Smooth muscle cell (in vitro differentiated cells): Measurements from ENCODE around the gene UGGT2. TPM values are rescaled to one million over a fixed set of nuclear protein-coding genes. Genes with fewer than 3 reads are reported as not detected.

Source experiments
- DNase-seq: peaks from one replicate; lab custom pipeline; 2025; ENCODE audit not compliant: unreplicated experiment; lab: John Stamatoyannopoulos, UW
- H2AFZ ChIP-seq: fragments of 200-600 bp; sonication (generic); 2 replicates; pipeline ENCODE4 v1.6.0; 2016; ENCODE audit warnings: antibody characterized with exemption, low read depth, mild to moderate bottlenecking
- H3F3A ChIP-seq: fragments of 200-600 bp; sonication (generic); 2 replicates; pipeline ENCODE4 v1.6.0; 2017; ENCODE audit warnings: antibody characterized with exemption, low read depth
- H3K27ac ChIP-seq: fragments of 200-600 bp; sonication (generic); 2 replicates; pipeline ENCODE4 v1.5.1; 2016; ENCODE audit warnings: low read depth, mild to moderate bottlenecking
- H3K27me3 ChIP-seq: fragments of 200-600 bp; sonication (generic); 2 replicates; pipeline ENCODE4 v1.6.1; 2016; ENCODE audit warnings: low read depth, mild to moderate bottlenecking
- H3K36me3 ChIP-seq: fragments of 200-600 bp; sonication (generic); 2 replicates; pipeline ENCODE4 v1.5.1; 2016; ENCODE audit warnings: low read depth
- H3K4me1 ChIP-seq: fragments of 200-600 bp; sonication (generic); 2 replicates; pipeline ENCODE4 v1.5.1; 2016; ENCODE audit warnings: low read depth
- H3K4me2 ChIP-seq: fragments of 200-600 bp; sonication (generic); 2 replicates; pipeline ENCODE4 v1.6.0; 2016; ENCODE audit warnings: mild to moderate bottlenecking
- H3K4me3 ChIP-seq: fragments of 200-600 bp; sonication (generic); 2 replicates; pipeline ENCODE4 v1.5.1; 2016; ENCODE audit warnings: mild to moderate bottlenecking
- H3K79me2 ChIP-seq: fragments of 200-600 bp; sonication (generic); 2 replicates; pipeline ENCODE4 v1.6.0; 2016; ENCODE audit warnings: low read depth, mild to moderate bottlenecking
- H3K9ac ChIP-seq: fragments of 200-600 bp; sonication (generic); 2 replicates; pipeline ENCODE4 v1.6.0; 2016; ENCODE audit warnings: low read depth
- H3K9me3 ChIP-seq: fragments of 200-600 bp; sonication (generic); replicated peaks from 2 replicates; pipeline ENCODE4 v1.5.1; 2016; ENCODE audit warnings: low read depth
- H4K20me1 ChIP-seq: fragments of 200-600 bp; sonication (generic); 2 replicates; pipeline ENCODE4 v1.6.0; 2016; ENCODE audit warnings: low read depth
- WGBS: methylation state at CpG from one replicate; pipeline ENCODE4 v1.1.7; 2016; ENCODE audit warnings: low lambda C conversion rate; 5-methylcytosine and 5-hydroxymethylcytosine counted together
- polyA plus RNA-seq: library from polyadenylated mRNA; unstranded; fragments of >200 nt; fragmentation: Nextera tagmentation; extraction: Ambion mirVana; gene quantifications from 2 replicates; pipeline ENCODE4 v1.2.1, GENCODE V29; 2016
- total RNA-seq: library from RNA; depleted of rRNA; stranded (reverse); fragments of >200 nt; gene quantifications from 2 replicates; pipeline ENCODE4 v1.2.3, GENCODE V29; 2014
- TF ChIP-seq, protein P1 (sequence below): fragments of 200-600 bp; sonication (generic); IDR thresholded peaks from 2 replicates; pipeline ENCODE4 v1.5.1; 2017; ENCODE audit warnings: borderline replicate concordance, mild to moderate bottlenecking, antibody characterized with exemption; ENCODE audit not compliant: insufficient read depth, poor library complexity, severe bottlenecking

The UGGT2 gene
- total and polyA plus RNA-seq, 2 experiments from 2014 or later = 27.4 to 67.2 TPM

GRCh38 chr13:96034662-96035061 lies 18.5 kb downstream of the UGGT2 start:
- peaks cover 92% of the 10 kb centered on the region for H4K20me1 ChIP-seq
- 99% methylated on average over 10 of the region's 10 CpGs for WGBS
- TF ChIP-seq, protein P1, sequence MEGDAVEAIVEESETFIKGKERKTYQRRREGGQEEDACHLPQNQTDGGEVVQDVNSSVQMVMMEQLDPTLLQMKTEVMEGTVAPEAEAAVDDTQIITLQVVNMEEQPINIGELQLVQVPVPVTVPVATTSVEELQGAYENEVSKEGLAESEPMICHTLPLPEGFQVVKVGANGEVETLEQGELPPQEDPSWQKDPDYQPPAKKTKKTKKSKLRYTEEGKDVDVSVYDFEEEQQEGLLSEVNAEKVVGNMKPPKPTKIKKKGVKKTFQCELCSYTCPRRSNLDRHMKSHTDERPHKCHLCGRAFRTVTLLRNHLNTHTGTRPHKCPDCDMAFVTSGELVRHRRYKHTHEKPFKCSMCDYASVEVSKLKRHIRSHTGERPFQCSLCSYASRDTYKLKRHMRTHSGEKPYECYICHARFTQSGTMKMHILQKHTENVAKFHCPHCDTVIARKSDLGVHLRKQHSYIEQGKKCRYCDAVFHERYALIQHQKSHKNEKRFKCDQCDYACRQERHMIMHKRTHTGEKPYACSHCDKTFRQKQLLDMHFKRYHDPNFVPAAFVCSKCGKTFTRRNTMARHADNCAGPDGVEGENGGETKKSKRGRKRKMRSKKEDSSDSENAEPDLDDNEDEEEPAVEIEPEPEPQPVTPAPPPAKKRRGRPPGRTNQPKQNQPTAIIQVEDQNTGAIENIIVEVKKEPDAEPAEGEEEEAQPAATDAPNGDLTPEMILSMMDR = no peak
- no peaks in the 10 kb centered on the region for H3K9me3 ChIP-seq
- no peaks in the 10 kb centered on the region for H3K27me3 ChIP-seq
- H3K79me2 ChIP-seq = peaks cover 79% of the 10 kb centered on the region
- H3K27ac ChIP-seq = no peak overlapping the region
- DNase-seq = no peak
- no peak overlapping the region for H3K9ac ChIP-seq
- H2AFZ ChIP-seq = no peak overlapping the region
- no peak overlapping the region for H3K4me3 ChIP-seq
- no peaks in the 10 kb centered on the region for H3K36me3 ChIP-seq
- no peak overlapping the region for H3K4me2 ChIP-seq
- H3F3A ChIP-seq = no peaks in the 10 kb centered on the region
- H3K4me1 ChIP-seq = no peaks in the 10 kb centered on the region

DNA sequence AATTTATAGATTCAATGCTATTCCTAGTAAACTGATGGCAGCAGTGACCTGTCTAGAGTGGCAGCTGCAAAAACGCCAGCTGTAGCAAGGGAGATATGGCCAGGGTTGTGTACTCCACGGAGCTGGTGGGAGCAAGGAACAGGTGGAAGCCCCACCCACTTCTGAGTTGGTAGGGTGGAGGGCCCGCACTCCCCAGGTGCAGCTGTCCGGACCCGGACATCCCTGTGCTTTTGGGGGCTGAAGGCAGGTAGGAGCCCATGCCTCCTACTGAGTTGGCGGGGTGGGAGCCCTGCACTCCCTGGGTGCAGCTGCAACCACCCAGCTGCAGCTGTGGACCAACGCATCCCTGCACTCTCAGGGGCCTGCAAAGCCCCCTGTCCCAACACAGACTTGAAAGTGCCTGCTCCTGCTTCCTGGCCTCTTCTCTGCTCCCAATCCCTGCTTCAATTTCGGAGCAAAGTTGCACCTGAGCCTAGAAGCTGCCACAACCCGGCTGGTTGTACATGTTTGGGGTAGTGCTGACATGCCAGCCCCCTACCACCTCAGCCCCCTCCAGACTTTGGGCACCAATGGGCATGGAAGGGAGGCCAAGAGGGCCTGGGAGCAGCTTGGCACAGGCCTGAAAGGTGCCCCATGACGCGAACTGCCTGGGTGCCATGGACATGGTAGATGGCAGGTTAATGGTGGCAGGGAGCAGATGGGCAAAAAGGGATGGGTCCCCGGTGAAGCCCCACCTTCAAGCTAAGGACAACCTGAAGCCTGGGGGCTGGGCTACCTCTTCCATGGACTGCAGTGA lies 19.8 kb downstream of the UGGT2 start:
- H3K27me3 ChIP-seq = no peaks in the 10 kb centered on the region
- H3K9ac ChIP-seq = no peak overlapping the region
- H3K4me3 ChIP-seq = no peak overlapping the region
- no peaks in the 10 kb centered on the region for H3K36me3 ChIP-seq
- no peaks in the 10 kb centered on the region for H3K9me3 ChIP-seq
- peaks cover 80% of the 10 kb centered on the region for H4K20me1 ChIP-seq
- H3K27ac ChIP-seq = no peak overlapping the region
- no peak overlapping the region for H3K4me2 ChIP-seq
- no peak overlapping the region for H2AFZ ChIP-seq
- TF ChIP-seq, protein P1 = no peak
- peaks cover 67% of the 10 kb centered on the region for H3K79me2 ChIP-seq
- no peak for DNase-seq
- no peaks in the 10 kb centered on the region for H3F3A ChIP-seq
- H3K4me1 ChIP-seq = no peaks in the 10 kb centered on the region
- 90% methylated on average over 12 of the region's 12 CpGs for WGBS

GRCh38 chr13:96032717-96033116 lies 20.5 kb downstream of the UGGT2 start:
- Histone ChIP-seq H3K9me3 (no peaks in the 10 kb centered on the region), H2AFZ (no peak overlapping the region), H3K79me2 (peaks cover 60% of the 10 kb centered on the region), H3K27ac (no peak overlapping the region), H3K27me3 (no peaks in the 10 kb centered on the region), H3F3A (no peaks in the 10 kb centered on the region), H3K9ac (no peak overlapping the region), H4K20me1 (peaks cover 74% of the 10 kb centered on the region), H3K4me1 (no peaks in the 10 kb centered on the region), H3K4me2 (no peak overlapping the region), H3K4me3 (no peak overlapping the region), H3K36me3 (no peaks in the 10 kb centered on the region)
- TF ChIP-seq, protein P1 = no peak
- DNase-seq = no peak
- 83% methylated on average over 2 of the region's 2 CpGs for WGBS

DNA sequence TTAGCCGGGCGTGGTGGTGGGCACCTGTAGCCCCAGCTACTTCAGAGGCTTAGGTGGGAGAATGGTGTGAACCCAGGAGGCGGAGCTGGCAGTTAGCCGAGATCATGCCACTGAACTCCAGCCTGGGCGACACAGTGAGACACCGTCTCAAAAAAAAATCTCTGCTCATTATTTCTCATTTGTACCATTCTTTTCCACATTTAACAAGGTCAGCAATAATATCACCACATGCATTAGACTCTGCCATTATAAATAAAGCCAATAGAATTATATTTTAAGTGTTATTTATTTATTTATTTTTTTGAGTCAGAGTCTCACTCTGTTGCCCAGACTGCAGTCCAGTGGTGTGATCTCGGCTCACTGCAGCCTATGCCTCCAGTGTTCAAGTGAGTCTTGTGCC lies 24.2 kb downstream of the UGGT2 start:
- H3K36me3 ChIP-seq = no peaks in the 10 kb centered on the region
- no peak overlapping the region for H3K4me3 ChIP-seq
- H3K79me2 ChIP-seq = peaks cover 27% of the 10 kb centered on the region
- H3K27ac ChIP-seq = no peak overlapping the region
- TF ChIP-seq, protein P1 = no peak
- DNase-seq = no peak
- no peak overlapping the region for H3K9ac ChIP-seq
- H4K20me1 ChIP-seq = peaks cover 46% of the 10 kb centered on the region
- no peaks in the 10 kb centered on the region for H3K4me1 ChIP-seq
- H3K27me3 ChIP-seq = no peaks in the 10 kb centered on the region
- no peaks in the 10 kb centered on the region for H3F3A ChIP-seq
- H3K9me3 ChIP-seq = no peaks in the 10 kb centered on the region
- no peak overlapping the region for H3K4me2 ChIP-seq
- no peak overlapping the region for H2AFZ ChIP-seq
- over 99% methylated on average over 7 of the region's 7 CpGs for WGBS
